ENCODE data around the gene OLFML2A. TPM values are rescaled to one million over a fixed set of nuclear protein-coding genes. Genes with fewer than 3 reads are reported as not detected.

OLFML2A gene
- total RNA-seq, 1 experiment from 2014 or later: 5.8 TPM

GRCh38 chr9:124759327-124759726 is 17.6 kb upstream of the OLFML2A start:
- no peak overlapping the region for H2BK120ac ChIP-seq (ENCODE audit: low read depth, low read length, poor library complexity, severe bottlenecking)
- peak overlapping the region; percentile 77 for H3K4me2 ChIP-seq (ENCODE audit: insufficient read depth, insufficient read length, low read length)
- no peaks in the 10 kb centered on the region for H3K36me3 Mint-ChIP-seq (ENCODE audit: insufficient read depth in 1 of 3, low read depth in 3 of 3)
- peak overlapping the region; percentile 39 for H3T11ph ChIP-seq (ENCODE audit: low read length)
- no peak overlapping the region for H2BK20ac ChIP-seq (ENCODE audit: low read depth, low read length, poor library complexity, severe bottlenecking)
- H4K91ac ChIP-seq (ENCODE audit: insufficient read length, low read depth, low read length): no peak overlapping the region
- no peak overlapping the region for H2BK5ac ChIP-seq (ENCODE audit: insufficient read length, low read length)
- H3K9ac ChIP-seq (ENCODE audit: extremely low read depth, insufficient read length, low read length): no peak overlapping the region
- peaks cover 3% of the 10 kb centered on the region for H3K23me2 ChIP-seq (ENCODE audit: insufficient read length, low read depth, low read length, poor library complexity, severe bottlenecking)
- no peak overlapping the region for H4K5ac ChIP-seq (ENCODE audit: insufficient read length, low read depth, low read length)
- no peaks in the 10 kb centered on the region for H3K27me3 Mint-ChIP-seq (ENCODE audit: low read depth)
- no CpG with 5 or more reads among the region's 2 CpGs for WGBS (ENCODE audit: extremely low coverage, insufficient read length, low lambda C conversion rate)
- no peak overlapping the region; the same call in 1 of the 2 replicates for H3K4ac ChIP-seq (ENCODE audit: low read depth, low read length)
- H3K23ac ChIP-seq (ENCODE audit: insufficient read length, low read depth, low read length): no peak overlapping the region
- no peak for TF ChIP-seq CTCF (conservative IDR thresholded peaks at IDR 0.05)
- peak overlapping the region in 2 of 3 experiments; percentile 98 to 99; a peak in 6 of 7 replicates for H3K27ac Mint-ChIP-seq
- peak overlapping the region; percentile 56 for H3K27ac ChIP-seq (ENCODE audit: insufficient read length, low read depth, low read length)
- no peak for DNase-seq
- no peak overlapping the region for H3K56ac ChIP-seq (ENCODE audit: insufficient read length, low read depth, low read length)
- H3K27me3 ChIP-seq (ENCODE audit: insufficient read depth, low read length): no peaks in the 10 kb centered on the region
- H2BK15ac ChIP-seq (ENCODE audit: low read depth, low read length): no peak overlapping the region
- H3K79me1 ChIP-seq (ENCODE audit: insufficient read depth, low read depth, low read length, poor library complexity, severe bottlenecking): peaks cover 3% of the 10 kb centered on the region
- peak overlapping the region in 1 of 2 experiments; percentile 68; a peak in 3 of 5 replicates for H3K4me3 Mint-ChIP-seq
- no peaks in the 10 kb centered on the region for H3K9me3 ChIP-seq (ENCODE audit: control insufficient read depth, low read depth, low read length)
- no peak overlapping the region for H4K8ac ChIP-seq (replicated peaks; ENCODE audit: insufficient read length, low read depth, low read length)
- H3K4me1 Mint-ChIP-seq: peaks cover 90 to 94% of the 10 kb centered on the region in 2 experiments
- peaks cover 11% of the 10 kb centered on the region for H3K4me1 ChIP-seq (ENCODE audit: insufficient read depth, low read length)
- no peak overlapping the region for H3K18ac ChIP-seq (ENCODE audit: insufficient read length, low read depth, low read length)
- H3K79me2 ChIP-seq (ENCODE audit: insufficient read depth, low read length): peaks cover 13% of the 10 kb centered on the region; the same call in 1 of the 2 replicates
- H2AFZ ChIP-seq (ENCODE audit: low read length): no peak overlapping the region
- peak overlapping the region; percentile 76 for H2BK12ac ChIP-seq (ENCODE audit: insufficient read length, low read depth, low read length)
- no peaks in the 10 kb centered on the region for H3K9me3 Mint-ChIP-seq
- no peak overlapping the region for H3K14ac ChIP-seq (ENCODE audit: insufficient read depth, low read length)
- H2AK5ac ChIP-seq (ENCODE audit: insufficient read length, low read length): peak overlapping the region; percentile 90
- no peaks in the 10 kb centered on the region for H4K20me1 ChIP-seq (ENCODE audit: control insufficient read depth, insufficient read depth, insufficient read length)
